Ovary (tissue), 3 donors: ENCODE data around the gene S100A5.

Experiments used
- CTCF ChIP-seq, 3 donors: fragments of 450-650 bp in 2 of 3; fragments of 200-600 bp in 1 of 3; IDR thresholded peaks; one replicate each; pipeline versions ENCODE4 v1.5.1 to v1.8.0; 2016 to 2022; ENCODE audit warnings: antibody characterized with exemption in 3 of 3, mild to moderate bottlenecking in 1 of 3
- EP300 ChIP-seq: sonication (generic); formaldehyde crosslinking; IDR thresholded peaks from one replicate; pipeline ENCODE4 v1.6.1; 2017; ENCODE audit warnings: antibody characterized with exemption
- POLR2A ChIP-seq: fragments of 450-650 bp; IDR thresholded peaks from one replicate; pipeline ENCODE4 v1.6.1; 2017; ENCODE audit warnings: antibody characterized with exemption, mild to moderate bottlenecking, moderate library complexity
- donor health status: DM: no; HTN: no; CAD: no.

- TF ChIP-seq CTCF (IDR thresholded peaks at IDR 0.05), result no peak
- TF ChIP-seq POLR2A, result no peak
- TF ChIP-seq EP300, result no peak
Observed at GRCh38 chr1:153527023-153527682, 13.6 kb downstream of the S100A5 start.
